T follicular helper cell (primary cell): ENCODE data around the gene LMF1.

ENCODE experiments used
- DNase-seq: peaks from one replicate; pipeline ENCODE4 v3.0.0-alpha.2; 2020; ENCODE audit warnings: low read depth

Gene LMF1

DNA sequence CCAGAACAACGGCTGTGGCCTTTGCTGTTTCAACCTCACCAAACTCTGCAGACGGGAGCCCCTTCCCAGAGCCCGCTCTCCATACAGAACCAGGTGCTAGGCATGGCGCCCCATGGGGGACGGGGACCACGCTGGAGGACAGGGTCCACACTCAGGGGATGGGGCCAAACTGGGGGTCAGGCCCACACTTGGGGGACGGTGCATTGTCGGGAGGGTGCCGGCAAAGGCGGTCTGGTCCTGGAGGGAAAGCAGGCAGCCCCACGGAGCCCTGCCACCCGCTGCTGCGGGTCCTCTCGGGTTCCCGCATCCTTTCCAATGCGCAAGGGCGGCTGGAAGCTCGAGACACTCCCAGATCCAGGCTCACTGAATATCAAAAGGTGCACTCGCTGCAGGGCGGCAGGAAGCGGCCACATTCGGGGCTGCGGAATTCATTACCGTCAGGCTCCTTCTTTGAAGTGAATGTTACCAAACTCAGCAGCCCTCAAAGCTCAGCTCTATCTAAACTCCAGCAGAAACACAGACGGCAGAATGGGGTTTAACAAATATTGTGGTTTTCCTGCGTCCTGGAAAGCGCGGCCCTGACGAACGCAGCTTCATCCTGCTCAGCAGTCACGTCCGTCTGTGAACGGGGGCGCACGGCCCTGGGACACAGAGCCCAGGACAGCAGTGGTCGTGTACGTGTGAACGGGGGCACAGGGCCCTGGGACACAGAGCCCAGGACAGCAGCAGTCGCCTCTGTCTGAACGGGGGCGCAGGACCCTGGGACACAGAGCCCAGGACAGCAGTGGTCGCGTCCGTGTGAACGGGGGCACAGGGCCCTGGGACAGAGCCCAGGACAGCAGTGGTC is 41.3 kb downstream of the LMF1 start:
- DNase-seq = no peak

DNA sequence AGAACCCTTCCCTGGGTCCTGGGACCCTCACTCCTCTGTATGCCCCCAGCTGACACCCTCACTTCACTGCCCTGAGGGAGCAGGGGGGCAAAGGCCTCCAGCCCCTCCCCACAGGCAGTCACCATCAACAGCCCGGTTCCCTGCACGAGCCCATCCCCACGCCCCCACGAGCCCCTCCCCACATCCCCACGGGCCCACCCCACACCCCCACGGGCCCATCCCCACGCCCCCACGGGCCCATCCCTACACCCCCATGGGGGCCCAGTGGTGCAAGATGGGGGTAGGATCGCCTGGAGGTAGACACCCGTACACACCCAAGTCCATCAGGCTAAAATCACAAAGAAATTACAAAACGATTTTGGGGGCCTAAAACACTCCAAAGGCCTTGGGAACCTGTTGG is 42.3 kb downstream of the LMF1 start:
- DNase-seq = no peak

DNA sequence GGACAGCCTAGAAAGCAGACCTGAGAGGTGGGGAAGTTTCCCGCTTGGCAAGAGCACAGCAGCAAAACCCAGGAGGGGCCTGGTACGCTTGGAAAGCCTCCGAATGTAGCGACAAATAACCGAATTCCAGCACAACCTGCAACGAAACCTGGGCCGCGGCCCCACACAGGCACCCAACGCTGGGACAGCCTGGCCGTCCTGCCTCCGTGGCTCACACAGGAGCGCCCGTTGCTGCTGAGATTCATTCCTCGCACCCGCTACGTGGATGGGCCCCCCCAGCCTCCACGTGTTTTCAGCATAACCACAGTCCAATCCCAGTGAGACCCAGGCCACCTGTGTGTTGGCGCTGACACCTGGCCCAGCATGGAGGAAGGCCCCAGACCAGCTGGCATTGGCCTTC is 42.9 kb downstream of the LMF1 start:
- DNase-seq = no peak

DNA sequence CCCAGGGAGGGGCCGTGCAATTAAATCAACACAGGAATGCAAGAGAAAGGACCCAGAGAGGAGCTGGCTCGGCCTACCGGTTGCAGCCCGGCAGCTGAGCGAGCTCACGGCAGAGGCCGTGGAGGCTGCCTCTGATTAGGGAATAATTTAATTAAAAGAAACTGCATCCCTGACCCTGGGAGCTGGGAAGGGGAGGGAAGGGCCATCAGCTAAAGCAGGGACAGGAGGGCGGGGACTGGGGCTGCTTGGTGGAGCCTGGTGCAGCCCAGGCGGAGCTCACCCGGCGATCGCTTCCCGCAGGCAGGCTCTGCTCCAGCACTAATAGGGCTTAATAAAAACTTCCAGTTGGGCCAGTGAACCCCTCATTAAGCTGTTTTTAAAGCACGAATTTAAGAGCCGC is 43.4 kb downstream of the LMF1 start:
- no peak for DNase-seq

DNA sequence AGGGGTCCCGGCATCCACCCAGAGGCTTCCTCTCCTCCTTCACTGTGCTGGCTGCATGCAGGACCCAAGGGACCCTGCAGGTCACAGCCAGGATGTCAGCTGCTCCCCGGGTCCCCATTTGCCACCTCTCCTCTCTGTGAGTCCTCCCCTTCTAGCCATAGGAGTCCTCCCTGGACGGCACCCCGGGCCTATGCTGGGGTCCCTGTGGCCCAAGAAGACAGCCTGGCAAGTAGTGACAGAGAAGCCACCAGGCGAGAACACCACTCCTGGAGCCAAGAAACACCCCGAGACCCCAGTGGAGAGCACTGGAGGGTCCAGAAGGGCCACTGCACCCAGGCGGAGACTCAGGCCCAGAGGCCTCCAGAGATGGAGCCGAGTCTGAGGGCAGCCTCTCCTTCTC is 44.1 kb downstream of the LMF1 start:
- no peak for DNase-seq

DNA sequence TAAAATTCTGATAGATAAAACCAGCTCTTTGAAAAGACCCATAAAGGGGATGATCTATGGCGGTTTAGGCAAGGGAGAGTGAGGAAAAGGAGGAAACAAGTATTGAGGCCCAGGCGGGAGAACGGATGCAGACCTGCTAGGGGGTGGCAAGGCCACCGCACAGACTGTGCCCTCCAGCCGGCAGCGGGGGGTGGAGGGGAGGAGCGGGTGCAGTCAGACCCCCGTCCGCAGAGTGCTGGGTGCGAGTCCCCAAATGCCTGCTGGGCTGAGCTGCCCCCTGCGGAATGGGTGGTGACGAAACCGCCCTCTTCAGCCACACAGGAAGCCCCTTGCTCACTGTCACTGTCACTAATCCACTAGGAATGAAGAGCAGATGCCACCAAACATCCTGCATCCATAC is 46.0 kb downstream of the LMF1 start:
- DNase-seq = no peak

DNA sequence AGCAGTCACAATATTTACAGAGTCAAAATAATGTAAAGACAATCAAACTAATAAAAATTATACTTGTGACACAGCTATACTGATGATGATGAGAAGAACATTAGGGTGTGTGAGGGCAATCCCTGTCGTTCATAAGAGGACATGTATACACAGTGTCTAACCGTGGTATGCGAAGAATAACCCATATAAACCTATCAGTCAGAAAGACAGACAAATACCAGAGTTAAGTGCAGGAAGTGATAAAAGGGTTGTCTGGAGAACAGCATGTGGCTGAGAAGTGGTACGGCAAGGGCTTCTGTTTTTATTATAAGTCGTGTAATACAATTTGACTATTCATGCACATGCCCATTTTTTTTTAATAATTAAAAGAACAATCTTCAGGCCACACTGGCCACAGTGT is 46.7 kb downstream of the LMF1 start:
- no peak for DNase-seq

DNA sequence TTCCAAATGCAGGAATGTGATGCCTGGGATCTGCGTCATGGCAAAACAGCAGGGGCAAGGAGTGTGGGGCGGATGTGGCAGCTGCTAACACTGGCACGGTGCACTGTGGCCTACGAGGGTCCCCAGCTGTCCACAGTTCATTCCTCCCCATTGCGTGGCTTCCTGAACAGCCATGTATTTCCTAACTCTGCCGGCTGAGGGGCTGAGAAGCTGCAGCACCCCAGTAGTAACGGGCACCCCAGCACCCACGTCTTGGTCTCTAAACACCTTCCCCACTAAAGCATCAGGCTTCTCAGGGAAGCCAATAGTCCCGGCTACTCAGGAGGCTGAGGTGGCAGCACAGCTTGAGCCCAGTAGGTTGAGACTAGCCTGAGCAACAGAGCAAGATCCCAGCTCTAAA is 47.6 kb downstream of the LMF1 start:
- DNase-seq = no peak

DNA sequence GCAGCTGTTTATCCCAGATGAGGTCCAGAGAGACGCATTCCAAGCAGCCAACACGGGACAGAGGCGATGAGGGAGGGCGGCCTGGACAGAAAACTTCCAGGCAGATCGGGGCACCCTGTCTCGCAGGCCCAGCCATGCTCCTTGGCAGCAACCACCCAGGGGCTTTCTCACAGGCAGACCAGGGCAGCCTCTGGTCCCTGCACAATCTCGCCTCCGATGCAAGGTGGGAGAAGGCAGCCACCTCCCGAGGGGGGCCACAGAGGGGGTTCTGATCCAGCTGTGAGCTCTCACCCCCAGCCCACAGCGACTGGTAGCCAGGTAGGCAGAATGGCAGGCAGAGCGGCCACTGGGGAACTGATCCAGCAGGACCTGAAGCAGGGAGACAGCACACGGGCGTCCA is 48.7 kb downstream of the LMF1 start:
- no peak for DNase-seq

DNA sequence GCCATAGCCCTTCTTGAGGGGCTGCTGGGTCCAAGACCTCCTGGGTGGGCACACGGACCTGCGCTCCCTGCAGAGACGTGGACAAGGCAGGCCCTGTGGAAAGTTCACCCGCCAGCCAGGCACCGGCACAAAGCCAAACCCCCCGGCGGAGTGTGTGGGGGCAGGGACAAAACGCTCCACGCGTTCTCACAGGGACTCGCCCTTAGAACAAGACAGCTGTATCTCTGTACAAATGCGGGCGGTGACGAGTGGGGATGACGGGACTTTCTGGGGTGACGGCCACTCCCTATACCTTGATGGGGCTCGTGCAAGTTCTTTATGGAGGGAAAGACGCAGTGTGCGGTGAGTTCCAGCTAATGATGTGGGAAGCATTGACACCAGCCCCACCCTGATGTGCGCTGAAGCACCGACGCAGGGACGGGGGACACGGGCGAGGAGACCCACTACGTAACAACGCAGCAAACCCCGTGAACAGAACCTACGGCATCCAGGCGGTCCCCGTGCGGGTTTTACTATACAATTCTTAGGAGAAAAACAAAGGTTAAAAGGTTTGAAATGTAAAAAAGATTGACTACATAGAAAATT is 49.4 kb downstream of the LMF1 start:
- no peak for DNase-seq

DNA sequence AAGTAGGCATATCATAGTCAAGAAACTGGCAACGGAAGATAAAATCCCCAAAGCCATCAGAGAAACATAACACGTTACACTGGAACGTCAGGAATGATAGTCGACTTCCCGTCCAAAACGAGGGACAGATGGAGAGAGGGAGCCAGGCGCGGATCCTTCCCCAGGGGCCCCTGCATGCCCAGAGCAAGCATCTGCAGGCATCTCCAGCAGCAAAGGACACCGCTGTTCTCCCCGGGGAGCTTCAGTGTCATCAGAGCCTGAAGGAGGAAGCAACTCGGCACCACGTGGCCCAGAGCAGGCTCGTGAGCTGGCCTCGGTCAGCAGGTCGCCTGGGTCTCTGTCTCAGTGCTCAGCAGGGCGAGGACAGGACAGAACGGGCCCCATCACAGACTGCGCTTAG is 50.1 kb downstream of the LMF1 start:
- DNase-seq = no peak

DNA sequence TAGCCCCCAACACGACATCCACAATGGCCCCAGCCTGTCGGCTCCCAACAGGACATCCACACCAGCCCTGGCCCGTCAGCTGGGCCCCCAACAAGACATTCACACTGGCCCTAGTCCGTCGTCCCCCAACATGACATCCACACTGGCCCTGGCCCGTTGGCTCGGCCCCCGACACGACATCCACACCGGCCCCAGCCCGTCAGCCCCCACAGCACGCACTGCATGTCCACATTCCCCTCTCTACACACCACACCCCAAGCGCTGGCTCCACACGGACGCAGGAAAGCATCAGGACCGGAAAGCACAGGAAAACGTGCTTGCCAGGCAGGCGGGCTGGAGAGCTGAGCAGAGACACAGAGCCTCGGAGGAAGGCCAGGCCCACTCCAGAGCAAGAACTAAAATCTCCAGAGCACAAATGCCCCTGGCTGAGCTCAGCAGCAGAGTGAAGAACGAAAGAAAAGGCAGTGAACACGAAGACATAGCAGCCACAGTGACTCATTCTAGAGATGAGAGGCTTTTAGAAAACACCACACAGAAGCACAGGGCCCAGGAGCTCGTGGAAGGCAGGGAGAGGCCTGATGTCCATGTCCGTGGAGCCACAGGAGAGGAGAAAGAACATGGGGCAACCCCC is 50.6 kb downstream of the LMF1 start:
- DNase-seq = no peak

DNA sequence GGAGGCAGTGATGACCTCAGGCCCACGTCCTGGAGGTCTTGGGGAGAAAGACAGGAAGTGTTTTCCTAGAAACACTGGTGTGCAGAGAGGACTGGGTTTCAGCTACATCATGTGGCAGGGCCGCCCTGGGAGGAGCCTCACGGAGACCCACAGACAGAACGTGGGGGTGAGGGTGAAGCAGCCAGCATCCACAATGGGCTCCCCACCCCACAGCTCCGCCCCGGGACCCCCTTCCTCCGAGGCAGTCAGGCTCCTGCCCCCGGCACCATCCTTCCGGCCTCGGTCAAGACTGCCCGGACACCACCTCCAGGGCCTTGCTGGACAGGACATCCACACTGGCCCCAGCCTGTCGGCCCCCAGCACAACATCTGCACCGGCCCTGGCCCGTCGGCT is 51.1 kb downstream of the LMF1 start:
- DNase-seq = no peak

DNA sequence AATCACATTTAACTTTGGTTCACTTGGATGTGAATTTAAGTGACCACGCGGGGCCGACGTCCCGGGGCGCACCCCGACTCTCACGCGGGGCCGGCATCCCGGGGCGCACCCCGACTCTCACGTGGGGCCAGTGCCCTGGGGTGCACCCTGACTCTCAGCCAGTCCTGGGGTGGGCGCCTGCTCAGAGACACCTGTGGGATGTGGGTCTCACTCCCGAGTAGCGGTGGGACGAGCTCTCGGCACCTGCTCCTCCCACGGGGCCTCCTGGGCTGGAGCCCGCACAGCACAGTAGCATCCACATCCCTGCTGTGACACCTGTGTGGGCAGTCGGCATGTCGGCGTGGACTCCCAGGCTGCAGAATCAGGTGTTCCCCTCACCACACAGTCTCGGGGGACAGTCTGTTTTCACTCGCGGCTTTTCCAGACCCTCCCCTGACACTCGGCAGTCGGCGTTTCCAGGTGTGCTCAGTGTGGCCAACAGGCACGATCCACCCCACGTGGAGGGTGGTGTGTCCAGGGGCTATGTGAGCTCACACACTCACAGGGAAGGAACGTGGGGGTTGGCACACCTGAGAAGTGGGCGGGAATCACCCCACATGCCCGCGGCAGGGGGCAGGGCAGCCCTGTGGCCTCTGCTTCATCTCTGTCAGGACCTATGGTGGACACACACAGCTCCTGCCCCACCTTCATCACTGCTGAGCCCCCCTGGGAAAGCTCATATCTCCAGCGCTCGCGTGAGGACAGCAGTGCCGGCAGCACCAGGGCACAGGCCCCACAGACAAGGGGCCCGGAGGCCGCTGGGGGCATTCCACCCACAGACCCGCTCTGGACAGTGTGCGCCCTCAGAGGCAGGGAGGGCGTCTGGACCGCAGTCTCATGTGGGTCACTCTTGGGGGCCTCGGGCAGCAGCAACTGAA is 51.8 kb downstream of the LMF1 start:
- DNase-seq = no peak

DNA sequence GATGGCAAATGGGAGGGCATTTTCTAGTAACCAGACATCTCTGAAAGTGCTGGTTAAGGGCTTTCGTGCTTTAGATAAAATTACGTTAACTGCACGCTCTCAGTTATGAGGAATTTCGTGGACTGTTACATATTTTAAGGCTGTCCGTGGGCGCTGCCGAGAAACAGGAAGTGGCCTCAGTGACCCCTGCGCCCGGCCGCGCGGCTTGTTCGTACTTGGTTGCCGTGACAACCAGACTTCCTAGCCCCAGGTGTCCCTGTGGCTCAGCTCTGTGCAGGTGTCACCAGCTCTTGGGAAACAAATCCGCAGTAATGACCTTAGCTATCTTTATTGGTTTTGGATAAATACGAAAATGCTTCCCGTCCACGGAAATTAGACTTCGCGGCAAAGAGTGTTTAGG is 52.7 kb downstream of the LMF1 start:
- DNase-seq = no peak

DNA sequence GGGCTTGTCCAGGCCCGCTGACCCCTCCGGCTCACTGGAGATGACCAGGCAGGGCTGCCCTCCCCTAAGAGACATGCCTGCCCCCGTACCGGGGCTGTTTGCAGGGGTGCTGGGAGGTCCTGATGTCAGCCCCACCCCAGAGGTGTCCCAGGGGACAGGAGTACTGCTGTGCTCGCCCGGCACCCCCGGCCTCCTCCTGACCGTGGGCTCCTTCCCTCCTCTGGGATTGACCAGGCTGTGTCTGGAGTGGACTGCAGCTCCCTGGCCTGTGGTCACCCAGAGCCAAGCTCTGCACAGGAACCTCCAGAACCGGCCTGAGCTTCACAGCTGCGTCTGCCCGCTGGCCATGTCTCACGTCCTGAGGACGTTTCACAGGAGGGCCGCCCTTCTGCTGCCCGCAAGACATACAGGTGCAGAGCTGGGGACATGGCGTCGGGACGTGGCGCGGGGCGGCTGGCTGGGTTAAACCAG is 53.2 kb downstream of the LMF1 start:
- no peak for DNase-seq

DNA sequence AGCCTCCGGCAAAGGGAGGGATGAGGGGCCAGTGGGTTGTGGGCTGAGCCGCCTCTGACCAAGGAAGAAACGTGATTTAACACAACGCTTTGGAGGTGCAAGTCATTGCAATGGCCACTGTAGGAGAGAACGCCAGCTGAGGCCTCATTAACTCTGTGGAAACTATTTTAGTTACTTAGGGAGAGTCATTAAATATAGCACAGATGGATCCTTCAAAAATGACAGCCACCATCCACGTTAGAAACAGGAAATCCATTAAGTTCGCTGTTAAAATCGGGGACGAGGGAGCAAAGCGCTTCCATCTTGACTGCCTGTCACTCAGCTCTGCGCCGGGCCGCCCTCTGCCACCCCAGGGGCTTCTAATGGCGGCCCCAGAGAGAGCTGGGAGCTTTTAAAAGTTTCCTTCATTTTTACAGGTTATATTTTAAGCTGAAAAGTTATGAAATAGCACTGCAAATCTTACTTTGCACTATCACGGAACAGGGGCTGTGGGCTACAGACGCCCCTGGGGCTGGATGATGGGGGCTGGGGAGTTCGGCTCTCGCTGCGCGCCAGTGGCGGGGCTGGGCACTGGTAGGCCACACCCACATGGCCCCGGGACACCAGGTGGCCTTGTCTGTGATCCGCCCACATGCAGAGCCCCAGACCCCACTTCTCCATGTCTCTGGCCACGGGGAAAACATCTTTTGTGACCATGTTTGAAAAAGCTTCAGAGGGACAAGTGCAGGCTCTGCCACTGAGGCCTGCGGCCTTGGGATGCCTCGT is 54.6 kb downstream of the LMF1 start:
- no peak for DNase-seq

DNA sequence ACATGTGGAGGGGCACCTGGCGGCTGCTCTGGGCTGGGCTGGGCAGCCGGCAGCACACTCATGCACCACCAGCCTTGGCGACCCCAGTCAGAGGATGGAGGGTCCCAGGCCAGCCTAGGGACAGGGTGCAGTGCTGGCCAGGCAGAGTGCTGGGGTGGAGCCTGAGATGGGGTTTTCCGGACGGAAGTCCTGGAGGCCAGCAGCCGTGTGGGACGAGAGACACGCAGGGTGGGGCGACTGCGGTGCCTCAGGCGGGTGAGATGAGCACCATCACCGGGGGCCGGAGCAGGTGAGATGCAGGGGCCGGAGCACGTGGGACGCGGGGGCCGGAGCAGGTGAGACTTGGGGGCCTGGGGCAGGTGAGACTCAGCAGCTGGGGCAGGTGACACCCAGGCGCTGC is 55.2 kb downstream of the LMF1 start:
- DNase-seq = no peak

DNA sequence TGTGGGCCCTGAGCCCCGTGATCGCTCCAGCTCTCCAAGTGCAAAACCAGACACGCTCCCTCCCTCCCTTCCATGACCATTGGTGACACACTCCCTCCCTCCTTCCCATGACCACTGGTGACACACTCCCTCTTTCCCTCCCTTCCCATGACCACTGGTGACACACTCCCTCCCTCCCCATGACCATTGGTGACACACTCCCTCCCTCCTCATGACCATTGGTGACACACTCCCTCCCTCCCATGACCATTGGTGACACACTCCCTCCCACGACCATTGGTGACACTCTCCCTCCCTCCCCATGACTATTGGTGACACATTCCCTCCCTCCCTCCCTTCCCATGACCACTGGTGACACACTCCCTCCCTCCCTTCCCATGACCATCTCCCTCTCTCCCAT is 56.3 kb downstream of the LMF1 start:
- DNase-seq = no peak

DNA sequence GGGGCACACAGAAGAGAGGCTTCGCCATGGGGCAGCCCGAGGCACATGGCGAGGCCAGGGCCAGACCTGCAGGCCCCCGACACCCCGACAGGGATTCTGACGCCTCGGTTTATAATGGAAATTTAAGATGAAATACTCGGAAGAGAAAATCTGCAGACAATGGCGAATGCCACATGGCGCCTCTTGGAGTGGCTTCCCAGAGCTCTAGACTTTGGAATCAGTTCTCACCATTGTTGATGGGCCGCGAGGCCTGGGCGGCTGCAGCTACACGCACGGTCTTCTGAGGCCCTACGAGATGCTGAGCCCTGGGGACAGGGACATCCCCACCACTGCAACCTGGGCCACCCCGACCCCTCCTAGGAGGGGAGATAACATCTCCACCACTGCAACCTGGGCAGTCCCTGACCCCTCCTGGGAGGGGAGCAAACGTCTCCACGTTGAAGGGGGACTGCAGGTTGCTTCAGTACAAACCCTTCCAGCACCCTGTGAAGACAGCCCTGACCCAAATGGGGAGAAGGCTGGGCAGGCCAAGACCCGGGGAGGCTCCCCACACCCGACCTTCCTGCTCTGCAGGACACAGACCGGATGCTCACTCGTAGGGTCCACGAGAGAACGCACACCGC is 56.9 kb downstream of the LMF1 start:
- no peak for DNase-seq
